Caki2 (cell line): ENCODE data around the gene SLC32A1. TPM values are rescaled to one million over a fixed set of nuclear protein-coding genes. Genes with fewer than 3 reads are reported as not detected.

Experiments
- DNase-seq: peaks from one replicate; pipeline ENCODE4 v3.0.0-alpha.2; 2015; ENCODE audit warnings: low read depth
- in situ Hi-C: cut with HindIII; loops from 2 replicates; pipeline ENCODE4 v1.10.0; 2016; ENCODE audit warnings: low sequenced_read_pairs, low pct_unique_long_range_greater_than_20kb, mixed read lengths
- total RNA-seq: library from RNA; depleted of rRNA; stranded (reverse); fragments of >200 nt; shearing (Covaris generic); gene quantifications from 2 replicates; pipeline ENCODE4 v1.2.3, GENCODE V29; 2014; ENCODE audit warnings: low replicate concordance; rRNA removed

The SLC32A1 gene
- total RNA-seq, 1 experiment from 2014 or later = not detected

GRCh38 chr20:38770970-38771369, 46.7 kb downstream of the SLC32A1 start:
- in situ Hi-C loops = no loop called here
- no peak for DNase-seq

GRCh38 chr20:38771621-38772020, 47.3 kb downstream of the SLC32A1 start:
- DNase-seq = no peak
- in situ Hi-C loops = no loop called here

GRCh38 chr20:38774167-38774566, 49.9 kb downstream of the SLC32A1 start:
- no peak for DNase-seq
- in situ Hi-C loops = no loop called here

GRCh38 chr20:38776363-38776762, 52.1 kb downstream of the SLC32A1 start:
- no peak for DNase-seq
- in situ Hi-C loops = no loop called here

Other genes with a start within 250 kb of the SLC32A1 start
- gene ADIG, start 143.3 kb upstream of the SLC32A1 start, total RNA-seq = not detected in 2 replicates
- 3.2 and 4.3 TPM in 2 replicates for gene ARHGAP40, start 122.7 kb upstream of the SLC32A1 start, total RNA-seq
- 7.9 and 11.6 TPM in 2 replicates for gene ACTR5, start 24.0 kb downstream of the SLC32A1 start, total RNA-seq
- gene PPP1R16B, start 81.2 kb downstream of the SLC32A1 start, total RNA-seq = 0.07 and 0.78 TPM in 2 replicates
- gene FAM83D, start 201.9 kb downstream of the SLC32A1 start, total RNA-seq = 40.9 and 41.6 TPM in 2 replicates
- gene DHX35, start 237.9 kb downstream of the SLC32A1 start, total RNA-seq = 11.5 and 14.9 TPM in 2 replicates